HCT116 (cell line): ENCODE results near the gene VHLL. TPM values are rescaled to one million over a fixed set of nuclear protein-coding genes. Genes with fewer than 3 reads are reported as not detected.

Experiments used
- ATAC-seq: fragments of 200-7000 bp; cut with Tn5 transposase; 2 replicates; pipeline ENCODE4 v1.9.1; 2020; ENCODE audit warnings: mild to moderate bottlenecking, moderate library complexity
- BruUV-seq: library from RNA; stranded (reverse); fragments of 400-500 nt; replicated peaks from 2 replicates; lab custom pipeline; 2021; lab: Mats Ljungman, UMichigan
- CTCF ChIA-PET: fragments of 300-600 bp; sonication (Branson Sonifier 250); formaldehyde crosslinking; loops from one replicate; lab custom pipeline; 2021; ENCODE audit warnings: antibody characterized with exemption; lab: Charles Lee
- POLR2A ChIA-PET: fragments of 300-600, 350-600 bp; sonication (Branson Sonifier 250); formaldehyde crosslinking; loops from one replicate; lab custom pipeline; 2021; ENCODE audit warnings: antibody characterized with exemption; lab: Charles Lee
- RAD21 ChIA-PET, 2 experiments: fragments of 300-600 bp; sonication (Branson Sonifier 250); formaldehyde crosslinking; loops; one replicate each; lab custom pipeline; 2023; ENCODE audit warnings: low total read pairs in 2 of 2; ENCODE audit not compliant: uncharacterized antibody in 2 of 2, unreplicated experiment in 2 of 2, low non-redundant PET in 1 of 2; lab: Charles Lee
- DNase-seq: peaks from one replicate; pipeline ENCODE4 v3.0.0-alpha.2; 2010; ENCODE audit warnings: low read depth, low spot score
- H2AFZ ChIP-seq: fragments of 200-600 bp; shearing (Covaris generic), sonication (generic); 2 replicates; pipeline ENCODE4 v1.6.1; 2017; ENCODE audit warnings: low read depth, mixed run types, mixed read lengths, antibody characterized with exemption, low read length; ENCODE audit not compliant: poor library complexity, severe bottlenecking
- H3K27ac ChIP-seq: 2 replicates; pipeline ENCODE4 v1.5.1; 2012; ENCODE audit warnings: low read depth, low read length
- H3K27me3 ChIP-seq: fragments of 200-600 bp; sonication (generic); 2 replicates; pipeline ENCODE4 v1.6.1; 2016; ENCODE audit warnings: mixed run types, low read length, mixed read lengths; ENCODE audit not compliant: insufficient read depth
- H3K36me3 ChIP-seq, 2 experiments: fragments of 200-500 bp in 1 of 2; fragments of 200-600 bp in 1 of 2; sonication (Bioruptor generic) in 1 of 2; sonication (generic) in 1 of 2; 2 replicates each; pipeline versions ENCODE4 v1.5.1 to v1.6.1; 2014 to 2016; ENCODE audit warnings: low read length in 2 of 2, inconsistent platforms in 1 of 2, mixed read lengths in 1 of 2, mixed run types in 1 of 2; ENCODE audit not compliant: insufficient read depth in 2 of 2, control insufficient read depth in 1 of 2
- H3K4me1 ChIP-seq, 2 experiments: fragments of 200-600 bp in 1 of 2; sonication (generic) in 1 of 2; 2 replicates each; pipeline versions ENCODE4 v1.5.1 to v1.6.1; 2012 to 2017; ENCODE audit warnings: low read length in 2 of 2, inconsistent platforms in 1 of 2, mild to moderate bottlenecking in 1 of 2, mixed read lengths in 1 of 2, mixed run types in 1 of 2, moderate library complexity in 1 of 2; ENCODE audit not compliant: insufficient read depth in 2 of 2, control insufficient read depth in 1 of 2
- H3K4me2 ChIP-seq: fragments of 200-600 bp; sonication (generic); 2 replicates; pipeline ENCODE4 v1.6.1; 2017; ENCODE audit warnings: mixed run types, low read length, mixed read lengths
- H3K4me3 ChIP-seq, 2 experiments: fragments of 200-600 bp in 1 of 2; sonication (generic) in 1 of 2; replicated peaks in 1 of 2; 2 replicates each; pipeline ENCODE4 v1.5.1; 2011 to 2016; ENCODE audit warnings: low read length in 2 of 2, control low read depth in 1 of 2, low read depth in 1 of 2, mild to moderate bottlenecking in 1 of 2, mixed read lengths in 1 of 2, mixed run types in 1 of 2
- H3K79me2 ChIP-seq: fragments of 200-600 bp; sonication (generic); 2 replicates; pipeline ENCODE4 v1.6.1; 2017; ENCODE audit warnings: mild to moderate bottlenecking, mixed run types, low read length, moderate library complexity, mixed read lengths; ENCODE audit not compliant: insufficient read depth
- H3K9ac ChIP-seq: fragments of 200-600 bp; sonication (generic); 2 replicates; pipeline ENCODE4 v1.6.1; 2016; ENCODE audit warnings: low read length, mixed read lengths
- H3K9me2 ChIP-seq: fragments of 200-600 bp; sonication (generic), shearing (Covaris generic); 2 replicates; pipeline ENCODE4 v1.6.1; 2017; ENCODE audit warnings: mixed run types, mild to moderate bottlenecking, moderate library complexity; ENCODE audit not compliant: insufficient read depth
- H3K9me3 ChIP-seq, 2 experiments: fragments of 200-500 bp in 1 of 2; fragments of 200-600 bp in 1 of 2; sonication (Bioruptor generic) in 1 of 2; sonication (generic) in 1 of 2; 2 replicates each; pipeline ENCODE4 v1.6.1; 2014 to 2017; ENCODE audit warnings: low read length in 2 of 2, mixed read lengths in 2 of 2, inconsistent platforms in 1 of 2, low read depth in 1 of 2, mild to moderate bottlenecking in 1 of 2, mixed run types in 1 of 2, moderate library complexity in 1 of 2; ENCODE audit not compliant: control insufficient read depth in 1 of 2, insufficient read depth in 1 of 2
- H4K20me1 ChIP-seq: fragments of 200-600 bp; sonication (generic), shearing (Covaris generic); 2 replicates; pipeline ENCODE4 v1.6.1; 2017; ENCODE audit warnings: mixed run types, mild to moderate bottlenecking, moderate library complexity; ENCODE audit not compliant: insufficient read depth
- CEBPB ChIP-seq: IDR thresholded peaks from 2 replicates; pipeline ENCODE4 v1.6.1; 2012; ENCODE audit warnings: low read depth
- CTCF ChIP-seq, 3 experiments: fragments of 200-600 bp in 1 of 3; sonication (generic) in 1 of 3; IDR thresholded peaks in 2 of 3; conservative IDR thresholded peaks in 1 of 3; 2 replicates each; pipeline ENCODE4 v1.5.1; 2012 to 2017; ENCODE audit warnings: low read depth in 2 of 3, low read length in 2 of 3, antibody characterized with exemption in 1 of 3, borderline replicate concordance in 1 of 3, control low read depth in 1 of 3, mild to moderate bottlenecking in 1 of 3, mixed read lengths in 1 of 3, mixed run types in 1 of 3, moderate library complexity in 1 of 3; ENCODE audit not compliant: insufficient read depth in 1 of 3
- EGR1 ChIP-seq: IDR thresholded peaks from 2 replicates; pipeline ENCODE4 v1.6.1; 2012; ENCODE audit warnings: low read depth
- ELF1 ChIP-seq: IDR thresholded peaks from 2 replicates; pipeline ENCODE4 v1.6.1; 2012; ENCODE audit warnings: low read depth, borderline replicate concordance
- EZH2 ChIP-seq: fragments of 200-600 bp; sonication (generic); IDR thresholded peaks from 2 replicates; pipeline ENCODE4 v1.6.1; 2017; ENCODE audit warnings: antibody characterized with exemption, mixed run types
- EZH2phosphoT487 ChIP-seq: fragments of 200-600 bp; IDR thresholded peaks from 2 replicates; pipeline ENCODE4 v1.6.1; 2018; ENCODE audit warnings: antibody characterized with exemption, borderline replicate concordance
- FOSL1 ChIP-seq: IDR thresholded peaks from 2 replicates; pipeline ENCODE4 v1.6.1; 2012; ENCODE audit warnings: low read depth
- JUND ChIP-seq: IDR thresholded peaks from 2 replicates; pipeline ENCODE4 v1.6.1; 2012
- POLR2AphosphoS5 ChIP-seq: IDR thresholded peaks from 2 replicates; pipeline ENCODE4 v1.6.1; 2011; ENCODE audit warnings: mild to moderate bottlenecking, low read depth, low read length, moderate library complexity
- SIN3A ChIP-seq: IDR thresholded peaks from 2 replicates; pipeline ENCODE4 v1.6.1; 2012; ENCODE audit warnings: low read depth
- ZNF274 ChIP-seq: fragments of 200-500 bp; sonication (Bioruptor generic); IDR thresholded peaks from 2 replicates; pipeline ENCODE4 v1.6.1; 2014; ENCODE audit warnings: mild to moderate bottlenecking, low read depth, low read length, inconsistent platforms
- intact Hi-C: fragments of 100-400 bp; cut with micrococcal nuclease; formaldehyde crosslinking; loops from 2 replicates; pipeline ENCODE4 v1.10.0; 2022
- total RNA-seq: library from RNA; stranded (reverse); gene quantifications from one replicate; pipeline ENCODE4 v1.2.1, GENCODE V29; 2021; ENCODE audit not compliant: unreplicated experiment

The VHLL gene
- total RNA-seq, 1 experiment from 2014 or later, result not detected

GRCh38 chr1:156258859-156259258 is 40.2 kb downstream of the VHLL start:
- H3K79me2 ChIP-seq, result peaks cover 6% of the 10 kb centered on the region; the same call in 1 of the 2 replicates
- intact Hi-C loops, result no loop called here

More at GRCh38 chr1:156258859-156259258, 40.2 kb downstream of the VHLL start:
- H2AFZ ChIP-seq, result no peak overlapping the region
- H3K27me3 ChIP-seq, result no peaks in the 10 kb centered on the region
- ATAC-seq (no peak), DNase-seq (no peak)
- H3K9ac ChIP-seq, result no peak overlapping the region
- H3K4me1 ChIP-seq, result peaks cover 0 to 16% of the 10 kb centered on the region in 2 experiments; a peak in 2 of 4 replicates
- BruUV-seq, result no TSS peak
- ChIA-PET POLR2A (no interaction called here), RAD21 (no interaction called here), CTCF (no interaction called here)
- TF ChIP-seq CTCF (IDR thresholded peaks at IDR 0.05 in 2 of 3, conservative IDR thresholded peaks at IDR 0.05 in 1 of 3; ENCODE audit: borderline replicate concordance in 1 of 3, insufficient read depth in 1 of 3, low read depth in 2 of 3, low read length in 2 of 3), result no peak
- TF ChIP-seq POLR2AphosphoS5, result no peak
- no peak for TF ChIP-seq CEBPB
- TF ChIP-seq JUND, result no peak
- TF ChIP-seq EZH2, result no peak
- no peak for TF ChIP-seq ZNF274
- no peak for TF ChIP-seq FOSL1
- TF ChIP-seq EZH2phosphoT487, result no peak
- TF ChIP-seq EGR1, result no peak
- no peak for TF ChIP-seq ELF1
- TF ChIP-seq SIN3A, result no peak
- no peak overlapping the region for H3K4me3 ChIP-seq
- no peak overlapping the region for H3K27ac ChIP-seq
- no peaks in the 10 kb centered on the region for H3K9me2 ChIP-seq
- peaks cover 65% of the 10 kb centered on the region in 2 experiments for H3K36me3 ChIP-seq
- H3K9me3 ChIP-seq, result no peaks in the 10 kb centered on the region
- H3K4me2 ChIP-seq, result no peak overlapping the region
- H4K20me1 ChIP-seq, result no peaks in the 10 kb centered on the region; the same call in 1 of the 2 replicates
